ENCODE data around the gene ARHGEF28. TPM values are rescaled to one million over a fixed set of nuclear protein-coding genes. Genes with fewer than 3 reads are reported as not detected.

ARHGEF28 gene
- total RNA-seq, 1 experiment from 2014 or later, result 0.57 TPM

- Histone ChIP-seq H2AK5ac (ENCODE audit: insufficient read length, low read length) (no peak overlapping the region), H2BK120ac (ENCODE audit: low read depth, low read length, poor library complexity, severe bottlenecking) (no peak overlapping the region), H4K20me1 (ENCODE audit: control insufficient read depth, insufficient read depth, insufficient read length) (no peaks in the 10 kb centered on the region), H2BK12ac (ENCODE audit: insufficient read length, low read depth, low read length) (no peak overlapping the region), H3K56ac (ENCODE audit: insufficient read length, low read depth, low read length) (no peak overlapping the region), H3K79me2 (ENCODE audit: insufficient read depth, low read length) (no peaks in the 10 kb centered on the region), H2AFZ (ENCODE audit: low read length) (no peak overlapping the region), H3K14ac (ENCODE audit: insufficient read depth, low read length) (no peak overlapping the region), H2BK20ac (ENCODE audit: low read depth, low read length, poor library complexity, severe bottlenecking) (no peak overlapping the region), H3K4me1 (ENCODE audit: insufficient read depth, low read length) (no peaks in the 10 kb centered on the region), H3K9ac (ENCODE audit: extremely low read depth, insufficient read length, low read length) (no peak overlapping the region), H3K18ac (ENCODE audit: insufficient read length, low read depth, low read length) (no peak overlapping the region), H3K23ac (ENCODE audit: insufficient read length, low read depth, low read length) (no peak overlapping the region), H4K5ac (ENCODE audit: insufficient read length, low read depth, low read length) (no peak overlapping the region), H2BK5ac (ENCODE audit: insufficient read length, low read length) (no peak overlapping the region), H2BK15ac (ENCODE audit: low read depth, low read length) (no peak overlapping the region), H3K27ac (ENCODE audit: insufficient read length, low read depth, low read length) (no peak overlapping the region), H3K4me2 (ENCODE audit: insufficient read depth, insufficient read length, low read length) (no peak overlapping the region), H3T11ph (ENCODE audit: low read length) (no peak overlapping the region), H4K8ac (replicated peaks; ENCODE audit: insufficient read length, low read depth, low read length) (no peak overlapping the region), H3K9me3 (ENCODE audit: control insufficient read depth, low read depth, low read length) (no peaks in the 10 kb centered on the region), H4K91ac (ENCODE audit: insufficient read length, low read depth, low read length) (no peak overlapping the region), H3K4ac (ENCODE audit: low read depth, low read length) (no peak overlapping the region), H3K23me2 (ENCODE audit: insufficient read length, low read depth, low read length, poor library complexity, severe bottlenecking) (no peaks in the 10 kb centered on the region), H3K27me3 (ENCODE audit: insufficient read depth, low read length) (no peaks in the 10 kb centered on the region), H3K79me1 (ENCODE audit: insufficient read depth, low read depth, low read length, poor library complexity, severe bottlenecking) (no peaks in the 10 kb centered on the region)
- H3K9me3 Mint-ChIP-seq, result peaks cover 28 to 30% of the 10 kb centered on the region in 2 experiments
- H3K4me1 Mint-ChIP-seq, result peaks cover 0 to 3% of the 10 kb centered on the region in 2 experiments; a peak in 2 of 4 replicates
- no peaks in the 10 kb centered on the region for H3K27me3 Mint-ChIP-seq (ENCODE audit: low read depth)
- H3K4me3 Mint-ChIP-seq, result no peak overlapping the region
- no peak for TF ChIP-seq CTCF (conservative IDR thresholded peaks at IDR 0.05)
- WGBS (ENCODE audit: extremely low coverage, insufficient read length, low lambda C conversion rate), result no CpG with 5 or more reads among the region's 6 CpGs
- H3K36me3 Mint-ChIP-seq (ENCODE audit: insufficient read depth in 1 of 3, low read depth in 3 of 3), result peaks cover 5 to 16% (median 14%) of the 10 kb centered on the region in 3 experiments
- no peak overlapping the region for H3K27ac Mint-ChIP-seq
- no peak for DNase-seq
These were observed 144.4 kb downstream of the ARHGEF28 start for GRCh38 chr5:73770172-73771025.
